ENCODE results near the gene CKM.
A peak's percentile ranks its signal among the peaks of the same experiment; 100 is the strongest.

The CKM gene

DNA sequence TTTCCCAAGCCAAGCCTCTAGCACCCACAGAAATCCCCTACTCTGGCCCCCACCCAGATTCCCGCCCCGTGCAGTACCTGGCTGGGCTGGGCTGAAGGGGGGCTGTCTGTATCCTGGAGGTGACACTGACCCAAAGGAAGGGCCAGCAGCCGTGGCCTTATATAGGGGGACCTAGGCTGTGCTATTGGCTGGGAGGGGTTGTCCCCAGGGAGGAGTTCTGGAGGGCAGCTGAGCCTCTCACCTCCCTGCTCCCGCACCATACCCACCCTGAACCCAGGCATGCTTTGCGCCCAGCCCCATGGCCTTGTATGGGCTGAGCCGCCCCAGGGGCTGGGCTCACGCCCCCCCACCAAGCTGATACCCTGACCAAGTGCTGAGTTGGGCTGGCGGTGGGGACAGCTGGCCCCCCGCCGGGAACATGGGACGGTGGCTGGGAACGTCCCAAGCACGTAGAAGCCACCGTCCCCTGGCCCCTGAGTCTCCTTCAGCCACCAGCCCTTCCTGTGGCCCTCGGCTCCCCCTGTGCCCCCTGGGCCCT lies at the start of gene CKM:
CKM (minus strand) TSS at position 132 of the 538 bp plus-strand sequence. CDS start 3,162 bp downstream, outside the sequence.
- DNase-seq: no peak

DNA sequence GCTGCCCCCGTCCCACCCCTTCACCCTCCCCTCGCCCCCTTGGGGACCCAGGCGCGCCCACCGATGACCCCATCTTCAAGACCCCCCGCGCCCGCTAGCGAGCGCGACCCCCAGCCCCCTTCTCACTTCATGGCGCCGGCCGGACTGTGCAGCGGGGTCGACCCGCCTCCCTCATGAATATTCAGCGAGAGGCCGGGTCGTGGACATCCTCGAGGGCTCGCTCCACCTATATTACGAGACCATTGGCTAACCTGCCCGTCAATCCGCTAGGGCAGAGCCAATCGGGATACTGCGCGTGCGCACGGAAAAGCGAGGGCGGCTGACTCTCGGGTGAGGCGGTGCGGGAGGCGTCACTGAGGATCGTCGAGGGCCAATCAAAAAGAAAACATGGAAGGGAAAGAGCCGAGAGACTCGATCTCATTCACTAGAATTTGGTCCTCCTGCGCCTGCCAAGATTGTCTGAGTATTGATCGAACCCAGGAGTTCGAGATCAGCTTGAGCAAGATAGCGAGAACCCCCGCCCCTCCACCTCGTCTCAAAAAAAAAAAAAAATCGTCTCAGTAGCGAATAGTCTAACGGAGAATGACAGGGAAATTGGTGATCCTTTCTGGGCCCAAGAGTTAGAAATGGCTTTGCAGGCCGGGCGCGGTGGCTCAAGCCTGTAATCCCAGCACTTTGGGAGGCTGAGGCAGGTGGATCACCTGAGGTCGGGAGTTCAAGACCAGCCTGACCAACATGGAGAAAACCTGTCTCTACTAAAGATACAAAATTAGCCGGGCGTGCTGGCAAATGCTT lies 47.9 kb upstream of the CKM start, which contains the start of gene ERCC2:
ERCC2 (minus strand) TSS at position 164 of the 795 bp plus-strand sequence; CDS start at position 131, 33 bp downstream.
- peak; percentile 96 for DNase-seq

DNA sequence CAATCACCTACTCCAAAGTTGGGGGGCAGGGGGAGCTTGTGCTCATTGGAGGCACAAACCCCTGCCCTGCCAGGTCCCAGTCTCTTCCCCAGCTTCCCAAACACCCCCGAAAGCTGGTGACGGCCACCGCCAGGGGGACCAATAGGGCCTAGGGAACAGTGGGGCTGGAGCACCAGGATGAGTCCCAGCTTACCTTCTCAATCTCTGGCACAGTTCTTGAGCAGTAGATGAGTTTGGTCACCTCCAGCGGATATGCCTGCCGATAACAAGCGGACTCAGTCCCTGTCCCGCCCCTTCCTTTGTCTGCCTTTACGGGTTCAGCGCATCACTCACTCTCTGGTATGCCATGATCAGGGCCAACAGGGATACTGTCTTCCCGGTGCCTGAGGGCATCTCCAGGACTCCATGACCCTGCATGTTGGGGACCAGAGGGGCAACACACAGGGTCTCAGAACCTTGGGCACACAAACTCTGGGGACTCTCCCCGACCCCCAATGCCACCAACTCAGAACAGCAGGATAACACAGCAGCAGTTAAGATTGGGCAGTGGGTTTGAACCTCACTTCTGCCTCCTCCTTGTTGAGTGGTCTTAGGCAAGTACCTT lies 46.2 kb upstream of the CKM start:
- no peak for DNase-seq

DNA sequence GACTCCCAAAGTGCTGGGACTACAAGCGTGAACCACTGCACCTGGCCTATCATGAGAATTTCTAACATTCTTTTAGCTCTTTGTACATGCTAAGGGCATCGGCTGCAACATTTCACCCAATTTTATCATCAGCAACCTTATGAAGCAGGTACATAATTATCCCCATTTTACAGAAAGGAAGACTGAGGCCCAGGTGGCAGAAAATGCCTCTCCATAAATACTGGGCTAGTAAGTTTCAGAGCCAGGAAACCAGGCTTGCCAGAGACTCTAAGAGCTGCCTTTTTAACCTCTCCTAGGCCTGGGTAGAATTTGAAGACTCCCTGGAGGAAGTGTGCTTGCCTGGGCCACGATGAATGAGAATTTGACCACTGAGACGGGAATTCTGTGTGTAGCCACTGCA lies 45.5 kb upstream of the CKM start:
- DNase-seq: no peak

DNA sequence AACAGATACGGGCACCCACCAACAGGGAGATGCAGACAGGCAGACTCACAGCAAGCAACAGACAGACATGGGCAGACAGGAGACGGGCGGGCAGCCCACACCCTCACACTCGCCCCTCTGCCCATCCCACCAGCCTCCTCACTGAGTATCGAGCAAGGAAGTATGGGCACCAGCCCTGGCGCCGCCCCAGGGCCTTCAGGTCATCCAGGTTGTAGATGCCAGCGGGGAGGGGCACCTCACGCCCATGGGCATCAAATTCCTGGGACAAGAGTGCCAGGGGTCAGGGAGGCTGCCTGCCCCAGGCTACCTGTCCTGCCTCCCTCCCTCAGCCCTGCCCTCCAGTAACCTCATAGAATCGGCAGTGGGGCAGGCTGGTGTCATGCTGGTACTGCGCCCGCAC lies 42.0 kb upstream of the CKM start:
- no peak for DNase-seq

DNA sequence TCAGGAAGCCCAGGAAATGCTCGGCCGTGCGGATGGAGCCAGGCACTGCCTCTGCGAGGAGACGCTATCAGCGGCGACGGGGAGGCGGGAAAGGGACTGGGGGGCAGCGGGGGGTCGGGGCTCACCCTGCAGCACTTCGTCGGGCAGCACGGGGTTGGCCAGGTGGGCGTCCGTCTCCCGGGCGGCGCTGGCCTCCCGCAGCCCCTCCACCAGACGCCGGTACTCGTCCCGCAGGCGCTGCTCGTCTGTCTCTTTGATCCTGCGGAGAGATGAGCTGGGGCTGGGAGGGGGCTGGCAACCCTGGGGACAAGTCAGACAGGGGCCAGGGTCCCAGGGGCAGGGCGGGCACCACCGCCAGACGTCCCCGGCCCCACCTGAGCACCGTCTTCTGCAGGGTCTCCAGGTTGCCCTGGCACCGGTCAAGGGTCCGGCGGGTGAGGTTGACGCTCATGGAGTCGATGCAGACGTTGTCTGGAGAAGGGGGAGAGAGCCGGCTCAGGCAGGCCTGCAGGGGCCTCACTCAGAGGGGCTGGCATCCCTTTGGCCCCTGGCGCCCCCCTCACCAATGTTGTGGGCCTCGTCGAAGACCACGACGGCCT lies 41.3 kb upstream of the CKM start:
- no peak for DNase-seq

DNA sequence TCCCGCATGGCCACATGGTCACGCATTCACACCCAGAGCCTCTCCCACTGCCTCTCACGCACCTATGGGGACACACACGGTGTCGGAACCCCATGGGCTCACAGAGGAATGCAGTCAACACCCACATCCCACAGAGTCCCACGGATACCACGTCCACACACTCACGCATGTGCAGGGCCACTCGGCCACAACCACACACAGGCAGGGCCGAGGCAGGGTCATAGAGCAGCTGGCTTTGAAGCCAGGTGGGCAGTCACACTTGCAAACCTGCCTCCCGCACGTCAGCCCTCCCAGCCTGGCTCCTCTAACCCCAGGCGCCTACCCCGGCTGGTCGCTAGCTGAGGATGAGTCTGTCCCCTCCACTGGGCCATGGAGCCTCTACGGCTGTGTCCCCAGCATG lies 39.6 kb upstream of the CKM start:
- no peak for DNase-seq

DNA sequence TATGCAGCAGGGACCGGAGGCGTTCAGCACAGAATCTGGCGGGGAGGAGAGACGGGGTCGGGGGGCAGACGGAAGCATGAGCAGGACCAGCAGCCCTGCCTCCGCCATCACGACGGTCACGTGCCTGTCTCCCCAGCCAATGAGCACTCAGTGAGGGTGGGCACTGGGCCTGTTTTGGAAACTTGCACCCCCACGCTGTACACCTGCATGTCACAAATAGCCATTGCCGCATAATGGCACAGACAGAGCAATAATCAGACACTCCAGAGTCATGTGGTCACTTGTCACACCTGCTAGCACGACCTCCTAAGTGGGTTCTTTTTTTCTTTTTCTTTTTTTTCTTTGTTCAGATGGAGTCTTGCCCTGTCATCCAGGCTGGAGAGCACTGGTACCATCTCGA lies 38.9 kb upstream of the CKM start:
- DNase-seq: no peak

DNA sequence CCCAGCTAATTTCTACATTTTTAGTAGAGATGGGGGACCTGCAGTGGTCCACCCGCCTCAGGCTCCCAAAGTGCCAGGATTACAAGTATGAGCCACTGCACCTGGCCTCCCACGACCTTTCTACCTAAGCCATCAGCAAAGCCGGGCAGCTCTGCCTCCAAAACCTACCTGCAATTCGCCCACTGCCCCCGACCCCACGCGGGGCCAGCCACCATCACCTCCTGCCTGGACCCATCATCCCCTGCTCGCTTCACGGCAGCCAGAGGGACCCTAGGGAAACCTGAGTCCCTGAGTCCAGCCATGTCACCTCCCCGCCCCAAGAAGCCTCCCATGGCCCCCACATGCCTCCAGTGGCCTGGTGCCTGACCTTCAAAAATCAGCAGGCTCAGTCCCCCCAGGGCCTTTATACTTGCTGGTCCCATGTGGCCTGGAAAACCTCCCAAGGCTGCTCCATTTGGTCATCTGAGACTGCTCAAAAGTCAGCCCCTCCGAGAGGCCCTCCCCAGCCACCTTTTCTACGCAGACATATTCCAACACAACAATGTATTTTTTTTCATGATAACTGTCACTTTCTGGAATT lies 35.6 kb upstream of the CKM start:
- DNase-seq: no peak

DNA sequence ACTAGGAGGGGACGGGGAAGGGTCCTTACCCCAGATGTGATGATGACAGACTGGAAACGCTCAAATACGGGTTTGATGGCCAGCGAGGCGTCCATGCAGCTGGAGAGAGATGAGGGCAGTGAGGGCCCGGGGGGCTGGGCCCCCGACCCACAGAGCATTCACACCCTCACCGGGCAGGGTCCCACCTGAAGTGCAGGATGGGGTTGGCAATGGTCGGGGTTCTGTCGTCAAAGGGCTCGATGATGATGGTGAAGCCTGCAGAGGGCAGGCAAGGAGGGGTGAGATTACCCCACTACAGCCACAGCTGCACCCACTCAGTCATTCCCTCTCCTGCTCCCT lies 34.7 kb upstream of the CKM start:
- DNase-seq: no peak

DNA sequence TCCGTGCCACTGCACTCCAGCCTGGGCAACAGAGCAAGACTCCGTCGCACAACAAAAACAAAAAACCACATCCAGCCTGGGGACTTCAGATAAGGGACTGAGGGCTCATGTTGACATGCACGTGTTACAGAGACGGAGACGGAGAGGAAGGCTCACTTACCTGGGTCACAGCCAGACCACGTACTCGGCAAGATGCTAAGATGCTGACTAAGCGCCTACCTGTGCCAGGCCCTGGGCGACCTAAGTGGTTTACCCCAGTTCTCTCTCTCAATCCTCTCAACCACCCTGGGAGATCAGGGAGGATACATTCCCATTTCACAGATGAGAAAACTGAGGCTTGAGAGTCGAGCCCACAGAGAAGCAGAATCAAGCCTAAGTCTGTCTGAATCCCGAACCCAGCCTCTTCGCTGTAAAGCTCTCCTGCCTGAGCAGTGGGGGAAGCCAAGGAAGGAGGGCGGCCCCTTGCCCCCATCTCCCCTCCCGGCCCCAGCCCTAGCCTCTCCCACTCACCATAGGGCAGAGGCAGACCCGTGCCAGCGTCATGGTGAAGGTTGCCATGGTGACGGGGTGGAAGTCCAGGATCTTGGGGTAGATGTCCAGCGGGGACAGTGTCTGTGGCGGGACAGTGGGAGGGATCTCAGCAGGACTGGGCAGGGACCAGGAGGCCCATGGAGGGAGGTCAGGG lies 34.2 kb upstream of the CKM start:
- no peak for DNase-seq

DNA sequence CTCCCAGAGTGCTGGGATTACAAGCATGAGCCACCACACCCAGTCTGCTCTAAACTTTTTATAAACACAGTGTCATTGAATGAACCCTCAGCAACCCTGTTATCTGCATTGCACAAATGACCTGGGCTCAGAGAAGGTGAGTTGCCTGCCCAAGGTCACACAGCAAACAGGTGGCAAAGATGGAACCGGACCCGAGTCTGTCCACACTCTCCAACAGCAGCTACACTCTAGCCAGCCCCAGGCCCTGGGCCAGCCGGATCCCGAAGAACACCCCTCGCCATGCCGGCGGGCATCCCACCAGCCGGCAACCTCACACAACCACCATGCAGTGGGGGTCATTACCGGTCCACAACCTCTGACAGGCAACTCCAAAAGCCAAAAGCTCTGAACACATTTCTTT lies 33.2 kb upstream of the CKM start:
- DNase-seq: no peak

DNA sequence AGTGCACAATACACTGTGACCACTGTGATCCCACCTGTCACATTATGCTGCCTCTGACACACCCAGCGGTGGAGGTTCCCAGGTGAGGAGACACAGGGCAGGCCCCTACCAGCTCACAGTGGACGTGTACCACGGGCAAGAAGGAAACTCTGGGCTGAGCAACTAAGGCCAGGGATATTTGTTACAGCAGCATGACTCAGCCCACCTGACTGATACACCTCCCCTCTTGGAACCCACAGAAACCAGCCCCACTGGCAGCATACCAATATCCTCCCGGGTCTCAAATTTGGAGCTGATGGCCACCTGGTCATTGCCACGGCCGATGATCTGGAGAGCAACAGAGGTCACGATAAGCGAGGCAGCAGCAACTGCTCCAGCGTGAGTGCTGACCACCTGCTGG lies 32.7 kb upstream of the CKM start:
- no peak for DNase-seq

DNA sequence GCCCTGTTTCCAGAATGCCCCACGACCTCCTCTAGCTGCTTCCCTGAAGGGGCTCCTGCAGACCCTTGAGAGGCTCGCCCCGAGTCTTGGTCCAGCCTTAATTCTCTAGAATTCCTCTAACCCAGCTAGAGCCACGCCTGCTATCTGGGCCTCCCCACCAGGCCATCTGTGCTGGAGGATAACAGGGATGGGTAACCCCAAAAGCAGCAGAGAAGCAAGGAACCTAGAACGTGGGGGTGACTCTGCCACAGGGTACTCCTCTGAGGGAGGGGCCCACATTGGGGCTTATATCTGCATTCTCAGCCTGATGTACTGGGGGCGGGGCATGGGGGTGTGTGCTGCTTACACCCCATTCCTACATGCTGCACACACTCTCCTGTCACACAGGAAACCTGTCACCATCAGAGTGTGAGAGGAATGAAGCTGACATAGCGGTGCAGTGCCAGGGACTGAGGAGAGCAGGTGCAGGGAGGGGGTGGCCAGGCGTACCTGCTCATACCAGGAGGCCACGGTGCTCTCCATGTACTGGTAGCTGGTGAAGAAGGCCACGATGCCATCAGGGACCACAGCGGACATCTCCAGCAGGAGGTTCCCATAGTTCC lies 31.7 kb upstream of the CKM start:
- no peak for DNase-seq

DNA sequence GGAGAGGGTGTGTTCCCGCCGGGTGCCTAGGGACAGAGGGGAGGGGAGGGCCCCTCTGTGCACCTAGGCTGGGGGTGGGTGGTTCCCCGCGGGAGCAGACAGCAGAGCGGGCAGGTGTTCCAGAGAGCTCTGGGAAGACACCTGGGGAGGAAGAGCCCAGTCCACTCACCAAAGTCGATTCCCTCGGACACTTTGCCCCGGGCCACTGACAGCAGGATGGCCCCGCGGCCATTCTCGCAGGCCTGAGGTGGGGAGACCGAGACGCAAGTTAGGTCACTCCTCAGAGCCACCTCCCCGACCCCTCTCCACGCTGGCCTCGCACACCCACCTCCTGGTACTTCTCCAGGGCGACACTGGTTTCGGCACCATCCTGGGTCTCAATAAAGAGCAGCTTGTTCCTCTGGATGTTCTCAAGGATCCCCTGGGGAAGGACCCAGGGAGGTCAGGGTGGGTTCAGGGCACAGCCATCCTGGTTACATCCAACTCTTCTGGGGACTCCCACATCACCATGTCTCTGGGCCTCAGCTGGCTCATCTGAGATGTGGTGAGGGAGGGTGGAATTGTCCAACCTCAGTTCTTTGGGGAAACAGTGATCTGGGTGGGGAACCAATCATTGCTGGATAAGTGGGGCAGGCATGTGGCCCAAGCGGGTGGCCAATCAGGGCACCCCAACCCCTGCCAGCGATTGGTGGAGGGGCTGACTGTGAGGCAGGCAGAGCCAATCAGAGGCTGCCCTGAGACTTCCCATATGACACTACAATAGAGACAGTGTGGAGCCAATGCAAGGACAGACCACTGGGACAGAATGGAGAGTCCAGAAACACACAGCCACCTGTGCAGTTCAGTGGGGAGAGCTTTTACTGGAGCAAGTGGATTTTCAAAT lies 30.5 kb upstream of the CKM start:
- no peak for DNase-seq

DNA sequence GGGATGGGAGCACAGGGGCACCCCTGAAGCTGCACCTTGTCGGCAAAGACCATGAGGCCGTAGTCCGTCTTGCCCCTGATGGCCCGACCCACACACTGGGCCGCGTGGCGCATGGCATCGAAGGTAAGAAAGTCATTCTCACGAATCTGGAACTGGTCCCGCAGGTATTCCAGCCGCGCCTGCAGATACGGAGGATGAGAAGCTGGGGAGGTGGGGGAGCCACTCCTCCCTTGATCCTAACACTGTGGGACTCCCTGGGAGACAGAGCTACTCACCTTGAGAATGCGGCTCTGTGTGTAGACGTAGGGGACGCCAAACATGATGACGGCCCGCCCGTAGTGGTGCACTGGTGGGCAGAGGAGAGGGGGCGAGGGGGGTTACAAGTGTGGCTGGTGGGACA lies 29.8 kb upstream of the CKM start:
- no peak for DNase-seq

DNA sequence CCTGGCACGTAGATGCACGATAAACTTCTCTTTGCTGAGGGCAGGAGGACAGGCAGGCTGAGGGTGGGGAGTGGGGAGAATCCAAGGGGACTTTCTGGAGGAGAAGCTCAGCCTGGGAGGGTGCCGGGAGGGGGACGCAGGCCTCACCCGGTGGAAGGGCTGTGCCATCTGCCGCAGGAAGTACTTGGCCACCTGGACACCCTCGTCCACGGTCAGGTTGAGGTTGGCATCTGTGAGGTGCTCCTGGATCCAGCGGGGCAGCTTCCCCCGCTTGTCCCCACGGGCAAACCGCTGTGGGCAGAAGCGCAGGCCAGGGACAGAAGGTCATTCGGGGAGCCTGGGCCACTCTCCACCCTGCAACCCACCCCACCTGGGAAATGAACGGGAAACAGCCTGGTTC lies 29.4 kb upstream of the CKM start:
- no peak for DNase-seq

DNA sequence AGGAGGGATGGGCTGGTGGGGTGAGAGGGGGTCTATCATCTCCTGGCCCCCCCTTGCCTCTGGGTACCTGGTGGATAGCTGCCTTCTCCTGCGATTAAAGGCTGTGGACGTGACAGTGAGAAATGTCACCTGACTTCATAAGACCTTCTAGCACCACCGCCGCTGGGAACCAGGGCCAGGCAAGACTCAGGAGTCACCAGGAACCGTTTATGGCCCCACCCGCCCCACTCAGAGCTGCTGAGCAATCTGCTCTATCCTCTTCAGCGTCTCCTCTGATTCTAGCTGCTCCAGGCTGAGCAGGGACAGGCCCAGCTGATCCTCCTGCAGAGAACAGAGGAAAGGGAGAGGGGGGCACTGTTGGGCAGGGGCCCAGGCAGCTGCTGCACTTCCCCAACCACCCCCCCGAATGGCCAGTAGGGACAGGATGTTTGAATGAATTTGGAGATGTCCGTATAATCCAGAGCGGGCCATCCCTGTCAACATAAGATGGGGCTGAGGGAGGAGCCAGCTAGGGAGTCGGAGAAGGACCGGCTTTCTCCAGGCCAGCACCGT lies 28.8 kb upstream of the CKM start:
- DNase-seq: no peak

DNA sequence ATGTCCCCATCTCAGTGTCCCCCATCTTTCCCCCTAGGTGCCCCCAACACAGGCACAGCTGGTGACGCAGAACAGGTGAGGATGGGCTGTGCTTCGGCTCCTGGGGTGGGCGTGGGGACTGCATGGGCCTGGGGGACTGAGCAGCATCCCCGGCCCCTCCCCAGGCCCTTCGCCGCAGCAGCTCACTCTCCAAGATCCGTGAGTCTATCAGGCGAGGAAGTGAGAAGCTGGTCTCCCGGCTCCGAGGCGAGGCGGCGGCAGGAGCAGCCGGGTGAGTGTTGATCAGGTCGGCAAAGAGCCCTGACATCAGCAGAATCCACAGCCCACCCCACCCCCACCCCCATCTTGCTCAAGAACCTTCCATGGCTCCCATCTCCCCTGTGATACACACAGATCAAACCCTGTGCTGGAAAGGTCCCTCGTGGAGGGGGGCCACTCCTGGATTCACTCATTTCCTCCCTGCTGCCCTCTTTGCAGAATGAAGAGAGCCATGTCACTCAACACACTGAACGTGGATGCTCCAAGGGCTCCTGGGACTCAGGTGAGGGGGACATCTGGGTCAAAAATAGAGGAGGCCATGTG lies 27.9 kb upstream of the CKM start:
- DNase-seq: no peak

DNA sequence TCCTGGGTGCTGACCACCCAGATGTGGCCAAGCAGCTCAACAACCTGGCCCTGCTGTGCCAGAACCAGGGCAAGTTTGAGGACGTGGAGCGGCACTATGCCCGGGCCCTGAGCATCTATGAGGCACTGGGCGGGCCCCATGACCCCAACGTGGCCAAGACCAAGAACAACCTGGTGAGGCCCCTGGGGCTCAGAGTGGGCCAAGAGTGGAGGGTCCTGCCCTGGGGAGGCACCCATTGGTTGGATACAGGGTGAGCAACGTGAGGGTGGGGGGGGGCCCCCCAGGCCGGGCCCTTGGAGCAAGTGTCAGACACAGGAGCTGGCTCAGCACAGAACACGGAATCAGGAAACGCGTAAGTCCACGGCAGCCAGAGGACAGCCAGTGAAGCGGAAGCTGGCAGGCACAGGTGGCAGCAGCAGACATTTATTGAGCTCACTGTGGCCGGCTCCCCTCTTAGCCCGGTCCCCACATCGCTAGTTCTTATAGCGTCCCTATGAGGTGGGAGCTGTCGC lies 26.8 kb upstream of the CKM start:
- DNase-seq: no peak

DNA sequence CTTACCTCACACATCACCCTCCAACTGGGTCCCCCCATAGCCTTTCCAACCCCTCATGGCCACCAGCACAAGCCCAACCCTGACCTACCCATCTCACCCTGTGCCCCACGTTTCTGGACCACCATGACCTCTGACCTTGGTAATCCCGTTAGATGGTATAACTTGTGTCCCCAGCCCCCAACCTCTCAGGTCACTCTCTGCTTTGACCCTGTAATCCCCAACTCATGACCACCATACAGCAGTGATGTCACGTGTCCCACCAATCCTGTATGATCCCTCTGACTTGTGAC lies 26.4 kb upstream of the CKM start:
- no peak for DNase-seq

All from KG1 (cell line).